ENCODE measurements around the gene DACH1. TPM values are rescaled to one million over a fixed set of nuclear protein-coding genes. Genes with fewer than 3 reads are reported as not detected.
A peak's percentile ranks its signal among the peaks of the same experiment; 100 is the strongest.

DACH1 gene
- polyA plus RNA-seq, 3 donors, result 0.03 to 0.69 (median 0.26) TPM

GRCh38 chr13:71808708-71809107 is 58.3 kb downstream of the DACH1 start:
- no peaks in the 10 kb centered on the region for H3K27me3 Mint-ChIP-seq (ENCODE audit: low read depth in 3 of 3)

GRCh38 chr13:71806886-71807285 is 60.1 kb downstream of the DACH1 start:
- Mint-ChIP-seq H3K27ac (no peak overlapping the region), H3K27me3 (ENCODE audit: low read depth in 3 of 3) (no peaks in the 10 kb centered on the region), H3K4me3 (no peak overlapping the region), H3K9me3 (no peaks in the 10 kb centered on the region), H3K4me1 (peaks cover 30% of the 10 kb centered on the region), H3K36me3 (no peaks in the 10 kb centered on the region)
- TF ChIP-seq CTCF (IDR thresholded peaks at IDR 0.05), result no peak
- intact Hi-C loops (cut with micrococcal nuclease), result no loop called here
- Histone ChIP-seq H4K20me1 (ENCODE audit: insufficient read depth, low read length) (no peaks in the 10 kb centered on the region), H3K4me1 (ENCODE audit: control insufficient read depth in 1 of 2, insufficient read depth in 2 of 2, low read length in 2 of 2) (peaks cover 13 to 27% of the 10 kb centered on the region in 2 donors), H3K36me3 (replicated peaks in 1 of 2; ENCODE audit: control insufficient read depth in 1 of 2, insufficient read depth in 2 of 2, low read length in 2 of 2) (no peaks in the 10 kb centered on the region), H3K4me2 (replicated peaks; ENCODE audit: extremely low read depth, low read length, poor library complexity, severe bottlenecking) (no peak overlapping the region), H3K79me2 (ENCODE audit: insufficient read depth, low read length) (peaks cover 15% of the 10 kb centered on the region), H2AFZ (ENCODE audit: insufficient read depth, low read depth, low read length, poor library complexity, severe bottlenecking) (no peak overlapping the region), H3K27ac (ENCODE audit: low read depth in 1 of 2, low read length in 2 of 2) (no peak overlapping the region), H3K27me3 (ENCODE audit: control insufficient read depth in 2 of 2, insufficient read depth in 2 of 2, low read length in 2 of 2) (no peaks in the 10 kb centered on the region), H3K4me3 (replicated peaks in 1 of 3; ENCODE audit: low read depth in 2 of 3, low read length in 3 of 3) (no peak overlapping the region), H3K9ac (ENCODE audit: insufficient read depth, low read length, poor library complexity, severe bottlenecking) (no peak overlapping the region), H3K9me3 (replicated peaks in 1 of 2; ENCODE audit: control insufficient read depth in 1 of 2, insufficient read depth in 1 of 2, low read length in 2 of 2) (no peaks in the 10 kb centered on the region)
- WGBS (ENCODE audit: insufficient coverage), result no CpG with 5 or more reads among the region's 2 CpGs
- DNase-seq, result peak in 2 of 3 donors; percentile 19 to 25

More at GRCh38 chr13:71808708-71809107, 58.3 kb downstream of the DACH1 start:
- no peak overlapping the region for H3K4me3 Mint-ChIP-seq
- Histone ChIP-seq H3K4me1 (ENCODE audit: control insufficient read depth in 1 of 2, insufficient read depth in 2 of 2, low read length in 2 of 2) (peaks cover 8 to 12% of the 10 kb centered on the region in 2 donors), H3K79me2 (ENCODE audit: insufficient read depth, low read length) (peaks cover 21% of the 10 kb centered on the region), H3K4me2 (replicated peaks; ENCODE audit: extremely low read depth, low read length, poor library complexity, severe bottlenecking) (no peak overlapping the region), H2AFZ (ENCODE audit: insufficient read depth, low read depth, low read length, poor library complexity, severe bottlenecking) (no peak overlapping the region), H3K4me3 (replicated peaks in 1 of 3; ENCODE audit: low read depth in 2 of 3, low read length in 3 of 3) (no peak overlapping the region), H3K9ac (ENCODE audit: insufficient read depth, low read length, poor library complexity, severe bottlenecking) (no peak overlapping the region), H4K20me1 (ENCODE audit: insufficient read depth, low read length) (no peaks in the 10 kb centered on the region), H3K27ac (ENCODE audit: low read depth in 1 of 2, low read length in 2 of 2) (no peak overlapping the region), H3K36me3 (replicated peaks in 1 of 2; ENCODE audit: control insufficient read depth in 1 of 2, insufficient read depth in 2 of 2, low read length in 2 of 2) (no peaks in the 10 kb centered on the region), H3K27me3 (ENCODE audit: control insufficient read depth in 2 of 2, insufficient read depth in 2 of 2, low read length in 2 of 2) (no peaks in the 10 kb centered on the region), H3K9me3 (replicated peaks in 1 of 2; ENCODE audit: control insufficient read depth in 1 of 2, insufficient read depth in 1 of 2, low read length in 2 of 2) (no peaks in the 10 kb centered on the region)
- WGBS (ENCODE audit: insufficient coverage), result no CpG with 5 or more reads among the region's 1 CpG
- H3K9me3 Mint-ChIP-seq, result no peaks in the 10 kb centered on the region
- intact Hi-C loops (cut with micrococcal nuclease), result no loop called here
- no peak overlapping the region for H3K27ac Mint-ChIP-seq
- DNase-seq, result no peak
- H3K4me1 Mint-ChIP-seq, result peaks cover 16% of the 10 kb centered on the region
- no peaks in the 10 kb centered on the region for H3K36me3 Mint-ChIP-seq
- no peak for TF ChIP-seq CTCF (IDR thresholded peaks at IDR 0.05)

Data from CD14-positive monocyte (primary cell).